Stimulated activated CD8-positive, alpha-beta memory T cell treated with anti-CD3 and anti-CD28 coated beads, Interleukin-2, amount 100 ng/mL, for 1 hour (primary cell): ENCODE data around the gene LTBP1.
"Not testable (repeated sequence)": the region's sequence is repeated elsewhere in the genome, so short reads cannot be mapped to it uniquely, and the experiment has no call there.

ENCODE experiments used
- DNase-seq, 2 donors: peaks; one replicate each; pipeline ENCODE4 v3.0.0-alpha.2; 2020; ENCODE audit warnings: low read depth in 2 of 2

The LTBP1 gene

GRCh38 chr2:33426666-33427231 lies 480.0 kb downstream of the LTBP1 start:
- no peak for DNase-seq

GRCh38 chr2:33430077-33430476 lies 483.3 kb downstream of the LTBP1 start:
- DNase-seq, result no peak

GRCh38 chr2:33430856-33431255 lies 484.1 kb downstream of the LTBP1 start:
- no peak for DNase-seq

- no peak for DNase-seq
Measured at GRCh38 chr2:33432871-33433270, 486.1 kb downstream of the LTBP1 start.

- no peak for DNase-seq
Measured at GRCh38 chr2:33433279-33434235, 486.8 kb downstream of the LTBP1 start.

GRCh38 chr2:33435518-33435917 lies 488.8 kb downstream of the LTBP1 start:
- DNase-seq, result no peak

GRCh38 chr2:33436083-33436482 lies 489.3 kb downstream of the LTBP1 start:
- no peak for DNase-seq

- DNase-seq, result no peak
Measured at GRCh38 chr2:33437297-33437696, 490.5 kb downstream of the LTBP1 start.

- no peak for DNase-seq
Measured at GRCh38 chr2:33437815-33438214, 491.1 kb downstream of the LTBP1 start.

GRCh38 chr2:33441235-33441810 lies 494.6 kb downstream of the LTBP1 start:
- no peak for DNase-seq

- not testable (repeated sequence) for DNase-seq
Measured at GRCh38 chr2:33442052-33442451, 495.3 kb downstream of the LTBP1 start.

GRCh38 chr2:33442528-33443079 lies 495.9 kb downstream of the LTBP1 start:
- DNase-seq, result no peak

GRCh38 chr2:33443274-33443829 lies 496.6 kb downstream of the LTBP1 start:
- DNase-seq, result no peak

GRCh38 chr2:33444967-33445366 lies 498.2 kb downstream of the LTBP1 start:
- no peak for DNase-seq

GRCh38 chr2:33448220-33448899 lies 501.6 kb downstream of the LTBP1 start:
- no peak for DNase-seq
